K562 (cell line): ENCODE measurements around the gene TMPRSS5. TPM values are rescaled to one million over a fixed set of nuclear protein-coding genes. Genes with fewer than 3 reads are reported as not detected.

ENCODE experiments used
- ATAC-seq: fragments of 200-7000 bp; cut with Tn5 transposase; 3 replicates; pipeline ENCODE4 v1.9.1; 2020; ENCODE audit warnings: moderate library complexity
- BruUV-seq: library from RNA; stranded (reverse); fragments of 400-500 nt; replicated peaks from 2 replicates; lab custom pipeline; 2021; lab: Mats Ljungman, UMichigan
- CTCF ChIA-PET: fragments of 300-600 bp; formaldehyde crosslinking; extraction: SDS; loops from one replicate; lab custom pipeline; 2021; ENCODE audit warnings: low intra/inter-chr PET ratio; lab: Yijun Ruan, JAX
- POLR2A ChIA-PET: fragments of 300-600, 350-650 bp; sonication (Branson Sonifier 250); formaldehyde crosslinking; extraction: SDS; loops from one replicate; lab custom pipeline; 2021; ENCODE audit warnings: antibody characterized with exemption, inconsistent platforms; lab: Yijun Ruan, JAX
- DNase-seq, 4 experiments: peaks; one replicate each; pipeline versions ENCODE4 v3.0.0 to v3.0.0-alpha.2; 2011 to 2018; ENCODE audit warnings: low spot score in 3 of 4, mixed read lengths in 3 of 4; ENCODE audit errors: extremely low read depth in 1 of 4
- FAIRE-seq: peaks from 2 replicates; lab custom pipeline; 2011; peaks lifted over from hg19 to GRCh38; lab: Jason Lieb, UNC
- H2AFZ ChIP-seq: 2 replicates; pipeline ENCODE4 v1.6.0; 2011; ENCODE audit warnings: low read depth, low read length, control low read depth, inconsistent platforms
- H3K27ac ChIP-seq: fragments of 200-600 bp; 3 replicates; pipeline ENCODE4 v1.8.0; 2011; ENCODE audit warnings: low read depth, mild to moderate bottlenecking, control low read depth, inconsistent platforms, low read length, moderate library complexity, mixed read lengths; ENCODE audit errors: extremely low read depth
- H3K27me3 ChIP-seq, 2 experiments: fragments of 300-600 bp in 1 of 2; 2 replicates in 1 of 2; 3 replicates in 1 of 2; pipeline versions ENCODE4 v1.6.0 to v1.8.0; 2011; ENCODE audit warnings: inconsistent platforms in 2 of 2, low read length in 2 of 2, mild to moderate bottlenecking in 1 of 2, mixed read lengths in 1 of 2, moderate library complexity in 1 of 2; ENCODE audit not compliant: control insufficient read depth in 2 of 2, insufficient read depth in 2 of 2
- H3K36me3 ChIP-seq: fragments of 300-600 bp; 3 replicates; pipeline ENCODE4 v1.8.0; 2011; ENCODE audit warnings: mild to moderate bottlenecking, low read length, inconsistent platforms; ENCODE audit not compliant: control insufficient read depth, insufficient read depth
- H3K4me1 ChIP-seq, 2 experiments: fragments of 200-600 bp in 1 of 2; replicated peaks in 1 of 2; 2 replicates in 1 of 2; 3 replicates in 1 of 2; pipeline versions ENCODE4 v1.5.1 to v1.8.0; 2011; ENCODE audit warnings: inconsistent platforms in 2 of 2, low read length in 2 of 2, mild to moderate bottlenecking in 1 of 2, mixed read lengths in 1 of 2, moderate library complexity in 1 of 2; ENCODE audit not compliant: control insufficient read depth in 2 of 2, insufficient read depth in 2 of 2
- H3K4me2 ChIP-seq: 2 replicates; pipeline ENCODE4 v1.6.1; 2011; ENCODE audit warnings: low read length, control low read depth, inconsistent platforms, mixed read lengths; ENCODE audit not compliant: insufficient read depth
- H3K4me3 ChIP-seq: fragments of 200-600 bp; sonication (generic), shearing (Covaris generic); 2 replicates; pipeline ENCODE4 v1.5.1; 2016; ENCODE audit warnings: control low read depth, inconsistent platforms
- H3K79me2 ChIP-seq: fragments of 200-600 bp; 3 replicates; pipeline ENCODE4 v1.8.0; 2011; ENCODE audit warnings: low read length, inconsistent platforms; ENCODE audit not compliant: control insufficient read depth, insufficient read depth
- H3K9ac ChIP-seq, 2 experiments: 2 replicates each; pipeline versions ENCODE4 v1.6.0 to v1.6.1; 2011; ENCODE audit warnings: low read depth in 2 of 2, low read length in 2 of 2, control low read depth in 1 of 2, inconsistent platforms in 1 of 2, mild to moderate bottlenecking in 1 of 2, mixed read lengths in 1 of 2; ENCODE audit not compliant: insufficient read depth in 1 of 2
- H3K9me1 ChIP-seq: one replicate; pipeline ENCODE4 v1.6.0; 2011; ENCODE audit warnings: inconsistent platforms, mild to moderate bottlenecking, low read length, moderate library complexity; ENCODE audit not compliant: control insufficient read depth, insufficient read depth
- H3K9me3 ChIP-seq: replicated peaks from 2 replicates; pipeline ENCODE4 v1.5.1; 2011; ENCODE audit warnings: low read depth, low read length, inconsistent platforms; ENCODE audit not compliant: control insufficient read depth, insufficient read depth
- H4K20me1 ChIP-seq: replicated peaks from 2 replicates; pipeline ENCODE4 v1.6.1; 2011; ENCODE audit warnings: low read length, inconsistent platforms, mixed read lengths; ENCODE audit not compliant: control insufficient read depth, insufficient read depth
- CTBP1 ChIP-seq: fragments of 450-650 bp; IDR thresholded peaks from 2 replicates; pipeline ENCODE4 v1.6.1; 2016; ENCODE audit warnings: borderline replicate concordance
- ELF2 ChIP-seq: fragments of 250-450 bp; sonication (Bioruptor Pico); IDR thresholded peaks from 2 replicates; pipeline ENCODE4 v1.5.0; 2021; ENCODE audit warnings: mild to moderate bottlenecking
- GABPA ChIP-seq: fragments of 200-800 bp; sonication (Bioruptor generic); conservative IDR thresholded peaks from 2 replicates; pipeline ENCODE4 v1.6.1; 2016; ENCODE audit warnings: low read depth, missing genetic modification characterization, missing compliant biosample characterization
- ID3 ChIP-seq, 2 experiments: fragments of 250-450 bp in 1 of 2; fragments of 450-650 bp in 1 of 2; sonication (Bioruptor Pico) in 1 of 2; IDR thresholded peaks; 2 replicates each; pipeline versions ENCODE4 v1.6.1 to v1.8.0; 2016 to 2021; ENCODE audit warnings: mild to moderate bottlenecking in 2 of 2, moderate library complexity in 2 of 2, missing compliant biosample characterization in 1 of 2, missing genetic modification characterization in 1 of 2
- JUND ChIP-seq, 2 experiments: IDR thresholded peaks; 2 replicates in 1 of 2; 3 replicates in 1 of 2; pipeline ENCODE4 v1.6.1; 2011; ENCODE audit warnings: borderline replicate concordance in 2 of 2, low read depth in 2 of 2, low read length in 2 of 2, improper control_type of control experiment in 1 of 2, missing biosample characterization in 1 of 2, missing genetic modification characterization in 1 of 2, missing genetic modification reagents in 1 of 2
- MEIS2 ChIP-seq: fragments of 450-650 bp; IDR thresholded peaks from 2 replicates; pipeline ENCODE4 v1.6.1; 2014; ENCODE audit warnings: mild to moderate bottlenecking; ENCODE audit not compliant: partially characterized antibody
- MLLT1 ChIP-seq, 2 experiments: fragments of 450-650 bp; IDR thresholded peaks; 2 replicates each; pipeline ENCODE4 v1.6.1; 2016
- PKNOX1 ChIP-seq: fragments of 450-650 bp; IDR thresholded peaks from 2 replicates; pipeline ENCODE4 v1.6.1; 2016
- RCOR1 ChIP-seq, 2 experiments: IDR thresholded peaks; 2 replicates each; pipeline ENCODE4 v1.6.1; 2012; ENCODE audit warnings: low read depth in 2 of 2, low read length in 2 of 2, borderline replicate concordance in 1 of 2, improper control_type of control experiment in 1 of 2
- RREB1 ChIP-seq: fragments of 250-450 bp; sonication (Bioruptor Pico); IDR thresholded peaks from 2 replicates; pipeline ENCODE4 v1.4.0; 2020
- ZNF589 ChIP-seq: fragments of 200-800 bp; sonication (Bioruptor generic); IDR thresholded peaks from 2 replicates; pipeline ENCODE4 v1.6.1; 2016; ENCODE audit warnings: low read depth, missing genetic modification characterization, missing compliant biosample characterization
- whole genome bisulfite sequencing: fragments of 100-300 bp; shearing (Covaris generic); methylation state at CpG from one replicate; pipeline ENCODE4 v1.1.6; 2016; ENCODE audit warnings: low coverage, mixed read lengths; ENCODE audit not compliant: insufficient coverage; ENCODE audit errors: missing lambda C conversion rate; 5-methylcytosine and 5-hydroxymethylcytosine counted together
- in situ Hi-C: fragments of 300-500 bp; cut with MboI; formaldehyde crosslinking; loops from 4 replicates; pipeline ENCODE4 v1.15.0; 2018; ENCODE audit warnings: inconsistent platforms, mixed read lengths
- intact Hi-C: fragments of 100-400 bp; cut with micrococcal nuclease; formaldehyde crosslinking; loops from 2 replicates; pipeline ENCODE4 v1.14.2; 2022
- polyA plus RNA-seq, 8 experiments: library from polyadenylated mRNA; depleted of rRNA in 4 of 8; stranded (reverse) in 5 of 8; unstranded in 3 of 8; fragments of >200 nt; fragmentation: Nextera tagmentation in 2 of 8; fragmentation: Illumina TruSeq in 1 of 8; extraction: Ambion mirVana in 2 of 8; extraction: Trizol in 1 of 8; gene quantifications; 2 replicates each; pipeline versions ENCODE4 v1.2.1 to v1.2.3, GENCODE V29; 2011 to 2014; ENCODE audit warnings: inconsistent platforms in 1 of 8, missing spikeins in 1 of 8
- total RNA-seq, 7 experiments: library from RNA; depleted of rRNA in 6 of 7; stranded (reverse); fragments of >200 nt in 6 of 7; fragmentation: Illumina TruSeq in 2 of 7; extraction: Trizol in 2 of 7; gene quantifications; 2 replicates each; pipeline versions ENCODE4 v1.2.1 to v1.2.3, GENCODE V29; 2011 to 2021; ENCODE audit warnings: low replicate concordance in 1 of 7

TMPRSS5 gene
- total and polyA plus RNA-seq, 9 of the 15 experiments (the other 6 are each of a cell fraction or from before 2014, with no cell fraction given): 0.07 to 0.49 (median 0.17) TPM; not detected in 1

GRCh38 chr11:113644605-113645004 is 61.5 kb downstream of the TMPRSS5 start:
- Histone ChIP-seq H3K4me1 (peaks cover 5 to 17% of the 10 kb centered on the region in 2 experiments; a peak in 4 of 5 replicates), H3K9ac (peak overlapping the region in 1 of 2 experiments; percentile 76; a peak in 2 of 4 replicates), H3K9me3 (0 out of 2 replicates have a peak, but pooled peaks cover under 1% of the 10 kb centered on the region), H3K9me1 (no peaks in the 10 kb centered on the region), H3K27me3 (no peaks in the 10 kb centered on the region), H3K4me2 (no peak overlapping the region), H3K79me2 (no peaks in the 10 kb centered on the region), H3K36me3 (no peaks in the 10 kb centered on the region), H4K20me1 (no peaks in the 10 kb centered on the region), H2AFZ (peak overlapping the region; percentile 80), H3K27ac (no peak overlapping the region), H3K4me3 (no peak overlapping the region)
- in situ Hi-C loops (no loop called here), intact Hi-C loops (loop anchor here (5.0 kb wide), 1 partner anchor 48 kb away; no protein-coding TSS in a partner anchor)
- DNase-seq (peak in 1 of 4 experiments; percentile 24), ATAC-seq (peak; percentile 33), FAIRE-seq (peak; percentile 56)
- ChIA-PET CTCF (no interaction called here), POLR2A (interaction anchor here (1.1 to 1.5 kb wide), 2 partner anchors 8 to 44 kb away, joined by 3 read pairs; no protein-coding TSS in a partner anchor)
- BruUV-seq: no TSS peak
- 4% methylated on average over 3 of the region's 3 CpGs for WGBS
- TF ChIP-seq CTBP1 (peak; percentile 33; the same call in 1 of the 2 replicates), JUND (IDR thresholded peaks at IDR 0.05; ENCODE audit: borderline replicate concordance, low read depth, low read length) (no peak), JUND (tag; IDR thresholded peaks at IDR 0.05; ENCODE audit: borderline replicate concordance, low read depth, low read length) (peak; percentile 14; the same call in 1 of the 3 replicates), ELF2 (CRISPR knock-in tag) (peak; percentile 33; the same call in 1 of the 2 replicates), MEIS2 (peak; percentile 70), RCOR1 (IDR thresholded peaks at IDR 0.05; ENCODE audit: borderline replicate concordance in 1 of 2, low read depth in 2 of 2, low read length in 2 of 2) (peak in 1 of 2 experiments; percentile 32; a peak in 1 of 4 replicates), GABPA (tag) (peak; percentile 36; the same call in 1 of the 2 replicates), MLLT1 (IDR thresholded peaks at IDR 0.05) (no peak), RREB1 (CRISPR knock-in tag) (peak; percentile 25; the same call in 1 of the 2 replicates), ZNF589 (CRISPR knock-in tag) (peak; percentile 74; the same call in 1 of the 2 replicates), PKNOX1 (0 out of 2 replicates have a peak, but pooled peaks have one; percentile 26), ID3 (CRISPR knock-in tag; IDR thresholded peaks at IDR 0.05) (no peak), ID3 (tag; IDR thresholded peaks at IDR 0.05) (no peak)
